ENCODE results near the gene IL1R2. TPM values are rescaled to one million over a fixed set of nuclear protein-coding genes. Genes with fewer than 3 reads are reported as not detected.

IL1R2 gene
- polyA plus RNA-seq, 3 donors, result 0.28 to 1.1 (median 0.44) TPM

- no peak for DNase-seq
Observed at GRCh38 chr2:101972621-101973434, 18.9 kb upstream of the IL1R2 start.

GRCh38 chr2:101974663-101975062, 17.1 kb upstream of the IL1R2 start:
- DNase-seq, result no peak

- DNase-seq, result no peak
Observed at GRCh38 chr2:101975171-101975870, 16.4 kb upstream of the IL1R2 start.

- no peak for DNase-seq
Observed at GRCh38 chr2:101976891-101977290, 14.9 kb upstream of the IL1R2 start.

GRCh38 chr2:101980368-101980767, 11.4 kb upstream of the IL1R2 start:
- no peak for DNase-seq

- DNase-seq, result no peak
Observed at GRCh38 chr2:101981066-101981465, 10.7 kb upstream of the IL1R2 start.

GRCh38 chr2:101981504-101981903, 10.3 kb upstream of the IL1R2 start:
- no peak for DNase-seq

GRCh38 chr2:101982495-101983029, 9.2 kb upstream of the IL1R2 start:
- no peak for DNase-seq

GRCh38 chr2:101983486-101983885, 8.3 kb upstream of the IL1R2 start:
- peak; percentile 51 for DNase-seq

- no peak for DNase-seq
Observed at GRCh38 chr2:101983928-101984327, 7.8 kb upstream of the IL1R2 start.

- DNase-seq, result no peak
Observed at GRCh38 chr2:101984656-101985055, 7.1 kb upstream of the IL1R2 start.

- no peak for DNase-seq
Observed at GRCh38 chr2:101985101-101985792, 6.5 kb upstream of the IL1R2 start.

GRCh38 chr2:101985793-101986164, 6.0 kb upstream of the IL1R2 start:
- DNase-seq, result no peak

GRCh38 chr2:101986376-101986775, 5.4 kb upstream of the IL1R2 start:
- no peak for DNase-seq

GRCh38 chr2:101986804-101987740, 4.7 kb upstream of the IL1R2 start:
- no peak for DNase-seq

GRCh38 chr2:101987832-101988231, 3.9 kb upstream of the IL1R2 start:
- DNase-seq, result no peak

- DNase-seq, result no peak
Observed at GRCh38 chr2:101988541-101988940, 3.2 kb upstream of the IL1R2 start.

- DNase-seq, result no peak
Observed at GRCh38 chr2:101989740-101990460, 1.9 kb upstream of the IL1R2 start.

- no peak for DNase-seq
Observed at GRCh38 chr2:101993772-101994171, 2.0 kb downstream of the IL1R2 start.

- no peak for DNase-seq
Observed at GRCh38 chr2:101995019-101995418, 3.3 kb downstream of the IL1R2 start.

- no peak for DNase-seq
Observed at GRCh38 chr2:101995804-101996203, 4.0 kb downstream of the IL1R2 start.
